ENCODE results near the gene CD6.

The CD6 gene, protein sequence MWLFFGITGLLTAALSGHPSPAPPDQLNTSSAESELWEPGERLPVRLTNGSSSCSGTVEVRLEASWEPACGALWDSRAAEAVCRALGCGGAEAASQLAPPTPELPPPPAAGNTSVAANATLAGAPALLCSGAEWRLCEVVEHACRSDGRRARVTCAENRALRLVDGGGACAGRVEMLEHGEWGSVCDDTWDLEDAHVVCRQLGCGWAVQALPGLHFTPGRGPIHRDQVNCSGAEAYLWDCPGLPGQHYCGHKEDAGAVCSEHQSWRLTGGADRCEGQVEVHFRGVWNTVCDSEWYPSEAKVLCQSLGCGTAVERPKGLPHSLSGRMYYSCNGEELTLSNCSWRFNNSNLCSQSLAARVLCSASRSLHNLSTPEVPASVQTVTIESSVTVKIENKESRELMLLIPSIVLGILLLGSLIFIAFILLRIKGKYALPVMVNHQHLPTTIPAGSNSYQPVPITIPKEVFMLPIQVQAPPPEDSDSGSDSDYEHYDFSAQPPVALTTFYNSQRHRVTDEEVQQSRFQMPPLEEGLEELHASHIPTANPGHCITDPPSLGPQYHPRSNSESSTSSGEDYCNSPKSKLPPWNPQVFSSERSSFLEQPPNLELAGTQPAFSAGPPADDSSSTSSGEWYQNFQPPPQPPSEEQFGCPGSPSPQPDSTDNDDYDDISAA

DNA sequence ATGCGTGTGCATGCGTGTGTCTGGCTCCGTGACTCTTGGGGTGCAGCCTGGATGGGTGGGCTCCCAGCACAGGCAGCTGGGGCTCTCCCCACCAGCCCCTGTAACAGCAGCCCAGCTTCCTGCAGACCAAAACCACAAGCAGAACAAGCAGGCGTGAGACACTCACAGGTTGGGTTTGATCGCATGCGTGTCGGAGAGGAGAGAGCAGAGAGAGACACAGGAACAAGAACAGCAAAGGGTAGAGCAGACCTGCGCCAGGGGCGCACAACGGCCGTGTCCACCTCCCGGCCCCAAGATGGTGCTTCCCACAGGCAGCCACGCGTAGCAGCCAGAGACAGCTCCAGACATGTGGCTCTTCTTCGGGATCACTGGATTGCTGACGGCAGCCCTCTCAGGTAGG, at the start of gene CD6:
CD6 (plus strand) TSS at position 161 of the 400 bp plus-strand sequence; CDS start at position 347, 186 bp downstream.
- DNase-seq = no peak

DNA sequence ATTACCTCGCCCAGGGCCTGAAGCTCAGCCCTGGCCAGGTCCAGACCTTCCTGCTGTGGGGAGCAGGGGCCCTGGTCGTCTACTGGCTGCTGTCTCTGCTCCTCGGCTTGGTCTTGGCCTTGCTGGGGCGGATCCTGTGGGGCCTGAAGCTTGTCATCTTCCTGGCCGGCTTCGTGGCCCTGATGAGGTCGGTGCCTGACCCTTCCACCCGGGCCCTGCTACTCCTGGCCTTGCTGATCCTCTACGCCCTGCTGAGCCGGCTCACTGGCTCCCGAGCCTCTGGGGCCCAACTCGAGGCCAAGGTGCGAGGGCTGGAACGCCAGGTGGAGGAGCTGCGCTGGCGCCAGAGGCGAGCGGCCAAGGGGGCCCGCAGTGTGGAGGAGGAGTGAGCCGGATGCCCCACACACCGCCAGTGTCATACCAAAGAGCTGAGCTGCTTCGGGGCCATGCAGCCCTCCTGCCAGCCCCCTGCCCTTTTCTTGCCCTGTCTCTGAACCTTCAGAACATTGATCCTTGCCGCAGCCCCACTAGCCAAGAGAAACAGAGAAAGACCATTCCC, 49.6 kb upstream of the CD6 start:
- no peak for DNase-seq

DNA sequence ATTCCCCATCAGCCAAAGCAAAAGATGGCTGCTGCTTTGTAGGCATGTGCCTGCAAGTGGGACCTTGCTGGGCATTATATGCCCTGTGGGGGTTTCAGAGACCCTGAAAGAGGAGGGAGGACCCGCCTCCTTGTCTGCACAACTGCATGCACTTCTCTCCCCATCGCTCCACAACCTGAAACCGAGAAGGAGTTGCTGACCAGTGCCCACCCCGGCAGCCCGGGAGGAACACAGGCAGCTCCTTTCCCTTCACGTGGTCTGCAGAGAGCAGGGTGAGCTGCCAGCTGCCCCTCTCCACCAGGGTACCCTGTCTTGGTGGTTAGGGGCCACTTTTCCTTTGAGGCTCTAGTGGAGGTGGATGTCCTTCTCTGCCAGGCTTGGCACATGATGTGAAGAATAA, 48.6 kb upstream of the CD6 start:
- DNase-seq = no peak

DNA sequence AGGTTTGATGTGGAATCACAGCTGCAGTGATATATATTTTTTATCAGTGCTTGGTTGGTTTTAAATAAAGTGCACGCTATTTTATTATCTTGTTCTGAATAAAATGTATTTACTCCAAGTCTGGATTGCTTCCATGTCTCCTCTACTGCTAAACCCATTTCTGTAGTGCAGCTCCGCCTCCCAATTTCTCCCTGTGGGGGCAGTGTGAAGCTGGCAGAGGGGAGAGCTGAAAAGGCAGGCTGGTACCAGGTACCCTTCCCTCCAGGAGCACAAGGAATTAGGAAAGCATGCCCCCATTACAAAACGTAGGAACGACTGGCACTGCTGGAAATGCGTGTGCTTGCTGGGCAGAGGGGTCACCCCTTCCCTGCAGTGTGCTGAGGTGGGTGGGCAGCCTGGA, 48.2 kb upstream of the CD6 start:
- no peak for DNase-seq

DNA sequence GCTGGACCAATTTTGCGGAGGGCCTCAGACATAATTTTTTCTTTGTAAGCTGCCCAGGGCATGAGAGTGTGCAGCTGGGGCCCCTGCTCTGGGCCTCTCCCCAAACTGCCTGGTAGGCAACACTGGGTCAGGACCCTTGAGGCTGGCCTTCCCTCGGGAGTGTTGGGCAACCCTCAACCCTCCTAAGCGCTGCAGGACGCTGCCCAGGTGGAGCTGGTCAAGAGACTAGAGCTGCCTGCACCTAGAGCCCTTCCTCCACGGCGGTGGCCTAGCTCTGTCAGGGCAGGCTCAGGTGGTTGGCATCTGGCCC, 47.7 kb upstream of the CD6 start:
- DNase-seq = no peak

DNA sequence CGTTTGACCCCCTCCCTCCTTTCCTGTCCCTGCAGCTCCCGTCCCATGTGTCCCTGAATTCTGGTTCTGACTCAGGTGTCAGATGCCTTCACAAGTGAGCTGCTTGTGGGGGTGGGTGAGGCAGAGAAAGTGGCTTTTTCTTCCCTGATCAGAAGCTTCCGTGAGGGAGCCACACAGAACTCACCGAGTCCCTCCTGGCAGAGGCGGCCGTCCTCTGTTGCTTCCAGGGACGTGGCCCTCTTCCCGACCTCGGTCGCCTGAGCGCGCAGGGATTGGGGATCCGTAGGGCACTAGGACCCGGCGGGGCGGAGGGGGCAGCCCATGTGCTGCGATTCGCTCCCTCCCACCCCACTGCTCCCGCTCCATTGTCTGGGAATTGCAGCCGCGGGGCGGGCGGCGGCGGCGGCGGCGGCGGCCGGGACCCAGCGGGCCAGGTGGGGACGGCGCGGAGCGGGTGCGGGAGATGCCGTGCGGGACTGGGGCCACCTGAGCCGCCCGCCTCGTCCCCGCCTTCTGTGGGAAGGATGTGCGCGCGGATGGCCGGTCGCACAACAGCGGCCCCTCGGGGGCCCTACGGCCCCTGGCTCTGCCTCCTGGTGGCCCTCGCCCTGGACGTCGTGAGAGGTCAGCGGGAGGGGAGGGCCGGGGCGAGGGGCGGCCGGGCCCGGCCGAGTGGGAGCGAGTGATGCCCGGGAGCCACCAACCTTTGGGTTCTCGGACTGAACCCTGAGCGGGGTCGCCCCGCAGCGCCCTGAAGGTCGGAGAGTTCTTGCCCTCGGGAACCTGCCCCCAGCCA, 47.2 kb upstream of the CD6 start, which contains the start of gene TMEM132A:
TMEM132A (plus strand) TSS at position 351 of the 796 bp plus-strand sequence; CDS start at position 525, 174 bp downstream.
- peak; percentile 41 for DNase-seq

DNA sequence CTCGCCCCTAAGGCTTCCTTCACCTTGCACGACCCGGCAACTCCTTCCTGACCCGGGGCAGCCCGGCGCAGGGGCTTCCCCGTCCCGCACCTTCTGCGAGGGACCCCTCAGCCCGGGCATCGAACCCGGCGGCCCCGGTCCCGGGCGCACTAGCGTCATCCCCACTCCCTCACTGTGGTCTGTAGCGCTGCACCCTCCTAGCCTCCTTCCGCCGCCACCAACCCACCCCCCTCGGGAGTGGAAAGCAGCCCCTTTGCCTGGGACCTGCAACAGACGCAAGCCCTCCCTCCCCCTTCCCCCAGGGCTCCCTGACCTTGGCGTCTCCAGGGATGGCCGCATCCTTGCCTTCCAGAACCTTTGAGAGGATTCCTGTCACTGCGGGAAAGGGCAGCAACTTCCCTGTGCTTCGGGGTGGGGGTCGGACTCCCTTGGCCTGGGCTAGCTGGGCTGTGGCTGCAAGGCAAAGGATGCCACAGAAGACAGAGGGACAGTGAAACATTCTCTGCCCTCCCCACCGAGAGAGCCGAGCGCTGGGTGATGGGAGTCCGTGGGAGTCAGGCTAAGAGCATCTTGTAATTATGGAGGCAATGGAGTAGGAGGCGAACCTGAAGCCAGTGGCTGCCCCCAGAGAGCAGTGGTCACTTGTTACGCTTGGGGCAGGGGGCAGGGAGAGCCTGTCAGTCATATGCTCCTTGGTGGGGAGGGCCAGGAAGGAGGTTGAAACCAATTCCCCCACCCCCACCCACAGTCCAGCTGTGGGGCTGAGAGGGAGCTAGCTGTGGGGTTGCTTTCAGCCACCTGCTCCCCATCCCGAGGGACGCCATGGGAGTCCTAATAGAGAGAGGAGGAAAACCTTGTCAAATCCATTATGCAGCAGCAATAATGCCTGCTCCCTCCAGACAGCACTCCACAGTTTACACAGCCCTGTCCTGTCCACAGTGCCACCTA, 46.3 kb upstream of the CD6 start:
- DNase-seq = no peak

DNA sequence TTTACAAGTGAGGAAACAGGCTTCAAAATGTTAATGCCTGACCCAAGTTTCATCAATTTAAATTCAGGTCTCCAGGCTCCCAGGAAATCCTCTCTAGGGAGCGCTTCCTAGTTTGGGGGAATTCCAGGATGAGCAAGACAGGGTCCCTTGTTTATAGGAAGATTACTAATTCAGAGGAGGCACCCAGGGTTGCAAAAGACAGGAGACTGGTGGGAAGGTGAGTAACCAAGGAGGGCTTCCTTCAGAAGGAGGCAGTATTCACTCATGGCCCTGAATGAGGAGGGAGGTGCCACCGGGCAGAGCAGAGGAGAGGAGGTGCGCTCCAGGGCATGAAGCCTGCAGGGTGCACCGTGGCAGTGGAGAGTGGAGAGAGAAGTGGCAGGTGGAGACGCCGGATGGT, 45.6 kb upstream of the CD6 start:
- no peak for DNase-seq

DNA sequence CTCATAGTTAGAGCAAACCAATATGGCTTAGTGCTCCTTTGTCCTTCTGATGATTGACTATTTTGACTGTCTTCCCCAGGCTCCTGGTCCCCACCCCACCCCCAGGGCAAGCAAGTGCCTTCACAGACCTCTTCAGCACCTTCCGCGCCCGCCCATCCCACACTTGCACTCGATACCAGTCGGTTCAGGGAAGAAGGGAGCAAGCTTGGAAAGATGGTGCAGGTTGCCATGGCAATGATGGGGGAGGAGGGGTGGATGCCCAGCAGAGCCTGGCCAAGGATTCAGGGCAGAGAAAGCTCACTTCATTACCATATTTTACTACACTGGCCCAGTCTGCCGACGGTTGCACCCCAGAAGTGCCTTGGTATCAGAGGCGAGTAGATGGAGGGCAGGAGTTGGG, 45.0 kb upstream of the CD6 start:
- no peak for DNase-seq

DNA sequence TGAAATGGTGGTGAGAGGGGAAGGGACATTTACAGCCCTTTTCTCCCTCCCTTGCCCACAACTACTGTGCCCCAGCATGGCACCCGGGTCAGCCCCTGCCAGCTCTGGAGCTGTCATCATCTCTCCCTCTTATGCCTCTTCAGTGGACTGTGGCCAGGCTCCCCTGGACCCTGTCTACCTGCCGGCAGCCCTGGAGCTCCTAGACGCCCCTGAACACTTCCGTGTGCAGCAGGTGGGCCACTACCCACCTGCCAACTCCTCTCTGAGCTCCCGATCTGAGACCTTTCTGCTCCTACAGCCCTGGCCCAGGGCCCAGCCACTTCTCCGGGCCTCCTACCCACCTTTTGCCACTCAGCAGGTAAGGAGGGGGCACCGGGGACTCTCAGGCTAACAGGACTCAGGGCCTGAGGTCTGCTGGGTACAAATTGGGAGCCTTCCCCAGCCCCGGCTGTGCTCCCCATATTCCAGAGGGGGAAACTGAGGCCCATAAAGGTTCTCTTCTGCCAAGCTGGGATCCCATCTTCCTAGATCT, 44.4 kb upstream of the CD6 start:
- DNase-seq = no peak

DNA sequence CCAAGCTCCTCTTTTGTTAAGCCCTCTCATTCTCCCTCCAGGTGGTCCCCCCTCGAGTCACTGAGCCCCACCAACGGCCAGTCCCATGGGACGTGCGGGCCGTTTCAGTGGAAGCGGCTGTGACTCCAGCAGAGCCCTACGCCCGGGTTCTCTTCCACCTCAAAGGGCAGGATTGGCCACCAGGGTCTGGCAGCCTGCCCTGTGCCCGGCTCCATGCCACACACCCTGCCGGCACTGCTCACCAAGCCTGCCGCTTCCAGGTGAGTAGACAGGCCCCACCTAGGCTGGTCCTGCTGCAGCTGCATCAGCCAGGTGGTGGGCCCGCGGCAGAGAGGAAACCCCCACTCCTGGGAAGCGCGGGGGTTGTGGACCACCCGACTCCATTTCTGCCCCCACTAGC, 43.9 kb upstream of the CD6 start:
- DNase-seq = no peak

DNA sequence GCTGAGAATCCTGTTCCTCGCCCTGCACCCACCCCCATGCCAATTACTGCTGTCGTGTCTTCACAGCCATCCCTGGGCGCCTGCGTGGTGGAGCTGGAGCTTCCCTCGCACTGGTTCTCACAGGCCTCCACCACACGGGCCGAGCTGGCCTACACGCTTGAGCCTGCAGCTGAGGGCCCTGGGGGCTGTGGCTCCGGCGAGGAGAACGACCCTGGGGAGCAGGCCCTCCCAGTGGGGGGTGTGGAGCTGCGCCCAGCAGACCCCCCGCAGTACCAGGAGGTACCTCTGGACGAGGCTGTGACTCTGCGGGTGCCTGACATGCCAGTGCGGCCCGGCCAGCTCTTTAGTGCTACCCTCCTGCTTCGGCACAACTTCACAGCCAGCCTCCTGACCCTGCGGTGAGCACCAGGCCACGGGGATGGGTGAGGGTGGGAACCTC, 42.9 kb upstream of the CD6 start:
- DNase-seq = no peak

DNA sequence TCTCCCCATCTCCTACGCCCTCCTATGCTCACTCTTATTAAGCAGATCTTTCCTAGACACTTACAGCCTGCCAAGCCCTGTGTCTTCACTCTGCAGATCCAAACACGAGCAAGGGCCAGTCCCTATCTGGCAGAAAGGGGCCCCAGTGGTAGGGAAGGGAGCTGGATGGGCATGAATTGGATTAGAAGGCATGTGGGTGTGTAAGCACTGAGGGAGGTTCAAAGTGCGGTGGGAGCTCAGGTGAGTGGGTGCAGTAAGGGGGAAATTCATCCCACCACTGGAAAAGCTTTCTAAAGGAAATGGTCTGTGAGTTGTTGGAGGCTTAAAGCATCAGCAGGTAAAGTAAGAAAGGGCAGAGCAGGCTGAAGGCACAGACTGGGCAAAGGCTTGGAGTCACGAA, 41.7 kb upstream of the CD6 start:
- no peak for DNase-seq

DNA sequence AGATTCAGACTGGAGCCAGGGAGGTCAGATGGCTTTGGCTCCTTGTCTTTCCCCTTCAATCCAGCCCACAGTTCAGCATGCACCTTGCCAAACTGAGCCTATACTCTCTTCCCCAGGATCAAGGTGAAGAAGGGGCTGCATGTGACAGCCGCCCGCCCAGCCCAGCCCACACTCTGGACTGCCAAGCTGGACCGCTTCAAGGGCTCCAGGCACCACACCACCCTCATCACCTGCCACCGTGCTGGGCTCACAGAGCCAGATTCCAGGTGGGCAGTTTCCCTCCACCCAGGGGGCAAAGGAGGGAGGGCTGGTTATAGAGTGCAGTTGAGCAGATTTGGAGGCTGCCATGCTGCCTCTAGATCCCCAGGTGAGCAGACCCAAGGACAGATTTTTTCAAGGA, 41.1 kb upstream of the CD6 start:
- no peak for DNase-seq

DNA sequence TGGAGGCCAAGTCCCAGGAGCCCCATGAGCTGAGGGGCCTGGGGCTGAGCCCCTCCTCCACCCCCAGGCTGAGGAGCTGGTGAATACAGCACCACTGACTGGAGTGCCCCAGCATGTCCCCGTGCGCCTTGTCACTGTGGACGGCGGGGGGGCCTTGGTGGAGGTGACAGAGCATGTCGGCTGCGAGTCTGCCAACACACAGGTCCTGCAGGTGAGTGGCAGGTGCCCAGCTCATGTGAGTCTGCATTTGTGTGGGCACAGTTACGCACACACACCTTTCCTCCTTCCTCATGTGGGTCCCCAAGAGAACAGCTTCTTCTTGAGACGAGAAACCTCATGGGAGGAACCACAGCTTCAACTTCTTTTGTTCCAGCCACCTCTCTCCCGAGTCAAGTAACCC, 39.6 kb upstream of the CD6 start:
- DNase-seq = no peak

DNA sequence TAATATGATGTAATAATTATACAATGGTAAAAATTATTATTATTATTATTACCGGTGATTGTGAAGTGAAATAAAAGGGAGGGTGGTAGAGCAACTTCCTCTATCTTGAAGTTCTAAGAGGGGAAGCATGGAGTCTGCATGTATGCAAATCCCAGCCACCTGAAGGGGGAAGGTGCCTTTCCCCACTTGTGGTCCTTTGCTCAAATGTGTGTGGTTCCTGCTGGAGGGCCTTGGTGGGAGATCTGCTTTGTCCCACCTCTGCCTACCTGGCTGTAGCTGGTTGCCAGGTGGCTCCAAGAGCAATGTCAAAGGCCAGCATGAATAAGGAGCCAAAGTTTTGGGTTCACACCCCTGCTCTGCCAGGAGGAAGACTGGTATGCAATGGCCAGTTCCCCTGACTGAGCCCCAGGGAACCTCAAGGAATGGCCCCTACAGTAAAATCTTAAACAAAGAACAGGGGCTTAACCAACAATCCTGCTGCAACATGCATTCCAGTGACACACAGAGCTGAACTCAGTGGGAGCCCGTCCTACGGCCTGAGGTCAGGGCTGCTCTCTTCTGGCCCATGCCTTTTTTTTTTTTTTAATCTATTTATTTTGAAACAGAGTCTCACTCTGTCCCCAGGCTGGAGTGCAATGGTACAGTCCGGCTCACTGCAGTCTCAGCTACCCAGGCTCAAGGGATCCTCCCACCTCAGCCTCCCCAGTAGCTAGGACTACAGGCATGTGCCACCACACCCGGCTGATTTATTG, 38.7 kb upstream of the CD6 start:
- DNase-seq = no peak

DNA sequence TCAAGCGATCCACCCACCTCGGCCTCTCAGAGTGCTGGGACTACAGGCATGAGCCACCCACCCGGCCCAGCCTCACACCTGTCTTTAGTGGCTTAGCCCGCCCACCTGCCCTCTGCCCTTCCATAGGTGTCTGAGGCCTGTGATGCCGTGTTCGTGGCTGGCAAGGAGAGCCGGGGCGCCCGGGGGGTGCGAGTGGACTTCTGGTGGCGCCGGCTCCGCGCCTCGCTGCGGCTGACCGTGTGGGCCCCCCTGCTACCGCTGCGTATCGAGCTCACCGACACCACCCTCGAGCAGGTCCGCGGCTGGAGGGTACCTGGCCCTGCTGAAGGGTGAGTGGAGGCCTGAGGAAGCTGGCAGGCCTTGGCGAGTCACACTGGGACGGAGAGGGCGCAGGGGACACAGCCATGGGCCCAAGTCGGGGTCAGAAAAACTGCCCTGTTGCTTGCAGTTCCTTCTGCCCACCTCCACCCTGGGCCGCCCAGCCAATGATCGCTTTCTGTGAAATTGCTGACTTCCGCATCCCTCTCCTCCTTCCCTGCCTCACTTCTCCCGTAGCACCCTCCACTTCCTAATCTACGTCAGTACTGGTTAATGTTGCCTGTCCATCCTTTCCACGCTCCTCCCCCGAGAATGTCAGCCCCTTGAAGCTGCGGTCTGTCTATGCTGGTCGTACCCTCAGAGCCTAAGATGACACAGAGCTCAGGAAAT, 37.9 kb upstream of the CD6 start:
- no peak for DNase-seq

DNA sequence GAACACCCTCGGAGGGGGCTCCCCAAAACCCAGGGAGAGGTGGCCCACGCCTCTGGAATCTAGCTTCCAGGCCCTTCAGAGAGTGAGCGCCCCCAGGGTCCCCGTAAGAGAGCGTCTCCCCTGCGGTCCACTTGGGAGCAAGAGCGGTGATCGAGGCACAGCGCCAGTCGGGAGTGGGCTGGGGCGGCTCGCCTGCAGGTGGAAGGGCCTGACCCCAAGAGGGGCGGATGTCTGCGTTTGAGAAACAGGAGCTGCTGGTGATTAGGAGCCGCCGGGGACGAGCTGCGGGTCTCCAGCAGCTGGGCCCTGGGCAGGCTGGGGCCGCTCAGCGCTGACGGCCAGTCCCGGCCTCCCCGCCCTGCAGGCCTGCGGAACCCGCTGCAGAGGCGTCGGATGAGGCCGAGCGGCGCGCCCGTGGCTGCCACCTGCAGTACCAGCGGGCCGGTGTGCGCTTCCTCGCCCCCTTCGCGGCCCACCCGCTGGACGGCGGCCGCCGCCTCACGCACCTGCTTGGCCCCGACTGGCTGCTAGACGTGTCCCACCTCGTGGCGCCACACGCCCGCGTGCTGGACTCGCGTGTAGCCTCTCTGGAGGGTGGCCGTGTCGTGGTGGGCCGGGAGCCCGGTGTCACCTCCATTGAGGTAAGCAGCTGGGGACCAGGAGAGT, 37.2 kb upstream of the CD6 start:
- DNase-seq = no peak

DNA sequence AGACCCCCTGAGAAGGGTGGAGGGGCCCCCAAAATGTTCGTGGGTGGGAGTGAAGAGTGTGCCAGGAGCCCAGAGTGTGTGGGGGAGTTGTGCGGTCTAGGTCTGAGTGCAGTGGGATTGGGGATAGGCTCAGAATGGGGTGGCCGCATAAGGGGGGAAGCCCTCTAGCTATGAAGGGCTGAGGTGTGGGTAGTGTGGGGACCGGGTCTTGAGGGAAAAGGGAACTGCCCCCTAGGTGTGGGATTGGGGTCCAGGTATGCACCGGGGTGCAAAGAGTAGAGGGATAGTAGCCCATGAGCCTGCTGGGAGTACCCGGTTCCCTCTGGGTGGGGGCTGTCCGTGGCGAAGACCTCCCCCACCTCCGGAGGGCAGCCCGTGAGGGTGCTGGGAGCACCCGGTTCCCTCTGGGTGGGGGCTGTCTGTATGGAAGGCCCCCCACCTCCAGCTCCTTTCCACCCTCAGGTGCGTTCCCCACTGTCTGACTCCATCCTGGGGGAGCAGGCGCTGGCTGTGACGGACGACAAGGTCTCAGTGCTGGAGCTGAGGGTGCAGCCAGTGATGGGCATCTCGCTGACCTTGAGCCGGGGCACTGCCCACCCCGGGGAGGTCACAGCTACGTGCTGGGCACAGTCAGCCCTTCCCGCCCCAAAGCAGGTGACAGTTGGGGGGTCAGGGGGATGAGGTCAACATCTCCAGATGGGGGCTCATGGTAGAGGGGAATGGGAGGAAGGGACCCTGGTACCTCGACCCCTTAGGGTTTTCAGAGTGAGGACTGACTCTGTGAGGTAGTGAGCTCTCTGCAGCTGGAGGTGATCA, 36.5 kb upstream of the CD6 start:
- no peak for DNase-seq

Data from NCI-H1417 treated with DMSO at 0.1 percent for 48 hours (cell line).